GM12891 (cell line): Measurements from ENCODE around the gene SLC2A9. TPM values are rescaled to one million over a fixed set of nuclear protein-coding genes. Genes with fewer than 3 reads are reported as not detected.

ENCODE experiments used
- DNase-seq: peaks from one replicate; pipeline ENCODE4 v3.0.0; 2011; ENCODE audit warnings: low spot score; ENCODE audit not compliant: insufficient read length
- FAIRE-seq: peaks from 2 replicates; lab custom pipeline; 2011; peaks lifted over from hg19 to GRCh38; lab: Jason Lieb, UNC
- PAX5 ChIP-seq: IDR thresholded peaks from 2 replicates; pipeline ENCODE4 v1.6.1; 2011; ENCODE audit warnings: low read length, moderate library complexity, mild to moderate bottlenecking; ENCODE audit not compliant: insufficient read depth, severe bottlenecking
- POLR2A ChIP-seq: IDR thresholded peaks from 2 replicates; pipeline ENCODE4 v1.6.1; 2011; ENCODE audit warnings: low read depth, low read length, control low read depth
- POLR2AphosphoS5 ChIP-seq: IDR thresholded peaks from 2 replicates; pipeline ENCODE4 v1.6.1; 2011; ENCODE audit warnings: low read depth, low read length, control low read depth
- POU2F2 ChIP-seq: IDR thresholded peaks from 2 replicates; pipeline ENCODE4 v1.6.1; 2011; ENCODE audit warnings: low read depth, mild to moderate bottlenecking, control low read depth, low read length, moderate library complexity
- SPI1 ChIP-seq: IDR thresholded peaks from 2 replicates; pipeline ENCODE4 v1.6.1; 2011; ENCODE audit warnings: low read depth, low read length, control low read depth
- TAF1 ChIP-seq: IDR thresholded peaks from 2 replicates; pipeline ENCODE4 v1.6.1; 2011; ENCODE audit warnings: low read depth, low read length, control low read depth
- polyA plus RNA-seq: library from polyadenylated mRNA; unstranded; fragments of >200 nt; gene quantifications from one replicate; pipeline ENCODE4 v1.2.1, GENCODE V29; 2012; ENCODE audit warnings: low read depth, missing spikeins, inconsistent platforms; ENCODE audit not compliant: missing spikeins

The SLC2A9 gene
- polyA plus RNA-seq: 0.56 TPM

DNA sequence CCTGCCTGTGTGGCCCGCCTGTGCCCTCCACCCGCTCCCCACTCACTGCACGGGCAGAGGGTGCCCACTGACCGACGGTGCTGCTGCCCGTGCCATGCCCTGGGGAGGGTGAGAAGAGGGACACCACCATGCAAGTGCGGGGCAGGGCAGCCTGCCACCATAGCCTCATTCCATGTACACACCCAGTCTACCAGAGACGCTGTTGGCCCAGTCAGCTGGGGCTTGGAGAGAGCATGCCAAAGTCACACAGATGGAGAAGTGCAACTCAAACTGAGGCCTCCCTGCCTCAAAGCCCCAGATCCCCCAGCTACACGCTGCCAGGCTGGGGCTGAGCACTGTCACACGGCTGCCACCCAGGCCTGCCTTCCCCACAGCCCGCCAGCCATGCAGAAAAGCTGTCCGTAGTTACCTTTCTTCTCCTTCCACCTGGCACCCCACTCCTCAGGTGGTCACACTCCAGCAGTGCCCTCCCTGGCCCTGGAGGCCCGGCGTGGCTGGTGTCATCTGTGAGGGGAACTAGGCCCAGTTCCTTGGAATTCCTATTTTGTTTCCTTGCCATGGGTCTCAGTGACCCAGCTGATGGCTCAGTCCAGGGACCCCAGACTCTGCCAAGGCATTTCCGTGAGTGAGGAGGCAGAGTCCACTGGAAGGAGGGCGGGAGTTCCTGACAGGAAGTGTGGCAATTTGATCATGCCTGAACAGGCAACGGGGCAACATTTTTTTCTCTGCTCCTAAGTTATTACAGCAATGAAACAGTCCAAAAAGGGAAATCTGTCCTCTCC lies at the start of gene SLC2A9:
TSS of gene SLC2A9 (minus strand) at position 627 of the 782 bp plus-strand sequence. CDS start at position 559, 68 bp downstream.
- TF ChIP-seq TAF1 (no peak), POU2F2 (no peak), SPI1 (no peak), POLR2A (no peak), PAX5 (no peak), POLR2AphosphoS5 (no peak)
- DNase-seq (no peak), FAIRE-seq (no peak)

DNA sequence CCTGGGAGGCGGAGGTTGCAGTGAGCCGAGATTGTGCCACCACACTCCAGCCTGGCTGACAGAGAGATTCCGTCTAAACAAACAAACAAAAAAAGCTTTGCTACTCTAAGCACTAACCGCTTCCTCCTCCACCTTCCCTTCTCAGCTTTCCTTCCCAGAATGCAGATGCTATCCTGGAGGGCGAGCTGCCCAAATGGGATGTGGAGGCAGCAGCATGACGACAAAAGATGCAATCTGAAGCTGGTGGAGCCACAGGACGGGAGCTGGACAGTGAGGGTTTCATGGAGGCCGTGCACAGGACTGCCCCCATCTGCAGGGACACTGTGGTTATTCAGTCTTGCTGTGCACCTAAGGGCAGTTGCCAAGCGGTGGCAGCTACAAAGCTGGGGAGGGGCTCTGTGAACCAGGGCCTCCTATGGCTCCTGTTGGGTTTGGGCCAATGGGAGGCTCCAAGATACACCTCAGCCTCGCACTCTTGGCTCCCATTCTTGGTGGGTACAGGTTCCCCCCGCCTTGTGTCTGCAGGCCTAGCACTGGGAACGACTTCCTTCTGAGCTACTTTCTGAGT lies 47.9 kb upstream of the SLC2A9 start:
- TF ChIP-seq SPI1 (no peak), POLR2AphosphoS5 (no peak), POU2F2 (no peak), PAX5 (no peak), POLR2A (no peak), TAF1 (no peak)
- DNase-seq (no peak), FAIRE-seq (no peak)

DNA sequence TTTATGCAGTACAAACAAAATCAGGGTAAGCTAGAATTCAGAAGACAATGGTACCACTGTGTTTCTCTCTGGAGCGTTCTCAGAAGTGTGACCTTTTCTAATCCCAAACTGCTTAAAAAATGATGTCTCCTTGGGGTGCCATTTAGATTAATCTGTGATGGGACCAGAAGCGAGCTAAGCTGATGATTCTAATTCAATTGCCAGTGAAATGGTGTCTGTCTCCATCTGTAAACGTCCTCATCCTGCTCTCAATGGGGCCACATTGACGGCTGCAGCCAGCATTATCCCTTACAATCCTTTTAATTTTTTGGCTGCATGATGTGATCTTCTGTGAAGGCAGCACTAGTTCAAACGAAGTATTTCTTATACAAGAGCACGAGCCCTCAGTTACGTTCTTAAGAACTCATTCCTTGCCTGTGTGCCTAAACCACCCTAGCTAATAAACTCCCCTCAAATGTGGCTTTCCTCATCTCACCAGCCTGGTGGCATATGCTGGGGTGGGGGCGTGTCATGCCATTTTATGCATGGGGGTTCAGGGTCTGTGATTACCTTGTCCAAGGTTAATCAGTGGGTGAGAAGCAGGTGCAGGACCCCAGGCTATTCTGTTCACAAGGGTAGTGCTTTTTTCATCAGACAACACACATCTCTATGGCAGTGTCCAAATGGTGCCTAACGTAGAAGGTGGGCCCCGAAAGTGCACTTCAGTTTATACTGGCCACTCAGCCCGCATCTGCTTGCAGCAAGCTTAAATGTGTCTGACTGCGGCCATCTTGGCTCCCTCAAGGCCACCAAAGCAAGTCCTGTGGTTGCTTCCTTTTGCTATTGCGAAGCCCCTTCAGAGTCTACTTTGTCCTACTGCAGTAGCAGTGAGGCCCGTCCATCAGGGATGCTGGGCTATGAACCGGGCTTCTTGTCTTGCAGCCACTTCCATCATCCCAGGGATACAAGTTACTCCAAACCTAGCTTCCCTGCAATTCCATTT lies 45.7 kb upstream of the SLC2A9 start:
- DNase-seq (no peak), FAIRE-seq (no peak)
- TF ChIP-seq PAX5: no peak
- TF ChIP-seq POU2F2: no peak
- 0 out of 2 replicates have a peak, but pooled peaks have one; percentile 21 for TF ChIP-seq POLR2AphosphoS5
- no peak for TF ChIP-seq TAF1
- TF ChIP-seq SPI1: no peak

DNA sequence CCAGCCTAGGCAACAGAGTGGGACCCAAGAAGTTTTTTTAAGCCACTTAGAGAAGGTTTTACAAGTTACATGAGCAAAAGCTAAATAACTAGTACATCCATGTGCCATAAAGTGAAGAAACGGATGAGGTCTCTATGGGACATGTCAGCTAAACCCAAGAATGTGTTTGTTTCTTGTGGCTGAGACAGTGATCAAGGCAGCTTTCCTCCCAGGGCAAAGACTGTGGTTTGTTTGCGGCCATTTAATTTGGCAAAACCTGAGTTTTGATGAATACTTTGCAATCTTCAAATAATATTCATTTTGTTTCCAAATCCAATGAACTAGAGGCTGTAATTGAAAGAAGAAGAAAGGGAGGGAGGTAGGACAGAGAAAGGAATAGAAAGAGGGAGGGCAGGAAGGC lies 44.9 kb upstream of the SLC2A9 start:
- no peak for DNase-seq
- TF ChIP-seq POU2F2: no peak
- TF ChIP-seq SPI1: no peak
- no peak for TF ChIP-seq POLR2A
- no peak for TF ChIP-seq POLR2AphosphoS5
- TF ChIP-seq TAF1: no peak
- no peak for TF ChIP-seq PAX5
- FAIRE-seq: no peak

DNA sequence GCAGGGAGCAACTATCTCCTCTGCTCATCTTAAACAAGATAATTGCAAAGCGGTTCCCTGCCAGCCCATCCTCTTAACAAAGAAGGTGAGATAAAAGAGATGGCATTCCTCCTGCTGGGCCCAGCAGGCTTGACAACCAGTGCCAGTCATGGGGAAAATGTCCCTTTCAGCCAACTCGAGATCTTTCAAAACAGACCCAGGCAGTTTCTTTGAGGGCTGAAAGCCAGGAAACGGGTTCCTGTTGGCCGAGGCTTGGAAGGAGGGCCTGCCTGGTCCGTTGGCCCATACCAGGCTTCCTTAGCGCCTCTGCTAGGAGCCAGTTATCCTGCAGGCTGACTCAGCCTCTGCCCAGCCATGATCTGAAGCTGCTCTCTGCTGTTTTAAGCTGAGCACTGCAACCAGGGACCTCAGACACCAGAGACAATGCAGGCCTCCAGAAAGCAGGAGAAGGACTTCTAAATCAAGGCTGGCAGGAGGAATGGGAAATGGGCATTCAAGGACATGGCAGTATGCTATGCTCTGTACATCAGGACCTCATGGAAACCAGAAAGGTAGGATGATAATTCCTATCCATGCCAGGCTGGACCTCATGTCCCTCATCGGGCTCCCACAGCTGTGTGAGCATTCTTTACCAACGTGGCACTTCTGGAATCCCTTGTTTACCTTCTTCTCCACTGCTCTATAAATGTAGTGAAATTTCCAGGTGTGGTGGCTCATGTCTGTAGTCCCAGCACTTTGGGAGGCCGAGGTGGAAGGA lies 42.4 kb upstream of the SLC2A9 start:
- TF ChIP-seq POU2F2 (no peak), PAX5 (no peak), POLR2AphosphoS5 (no peak), POLR2A (no peak), SPI1 (no peak), TAF1 (no peak)
- no peak for FAIRE-seq
- no peak for DNase-seq

DNA sequence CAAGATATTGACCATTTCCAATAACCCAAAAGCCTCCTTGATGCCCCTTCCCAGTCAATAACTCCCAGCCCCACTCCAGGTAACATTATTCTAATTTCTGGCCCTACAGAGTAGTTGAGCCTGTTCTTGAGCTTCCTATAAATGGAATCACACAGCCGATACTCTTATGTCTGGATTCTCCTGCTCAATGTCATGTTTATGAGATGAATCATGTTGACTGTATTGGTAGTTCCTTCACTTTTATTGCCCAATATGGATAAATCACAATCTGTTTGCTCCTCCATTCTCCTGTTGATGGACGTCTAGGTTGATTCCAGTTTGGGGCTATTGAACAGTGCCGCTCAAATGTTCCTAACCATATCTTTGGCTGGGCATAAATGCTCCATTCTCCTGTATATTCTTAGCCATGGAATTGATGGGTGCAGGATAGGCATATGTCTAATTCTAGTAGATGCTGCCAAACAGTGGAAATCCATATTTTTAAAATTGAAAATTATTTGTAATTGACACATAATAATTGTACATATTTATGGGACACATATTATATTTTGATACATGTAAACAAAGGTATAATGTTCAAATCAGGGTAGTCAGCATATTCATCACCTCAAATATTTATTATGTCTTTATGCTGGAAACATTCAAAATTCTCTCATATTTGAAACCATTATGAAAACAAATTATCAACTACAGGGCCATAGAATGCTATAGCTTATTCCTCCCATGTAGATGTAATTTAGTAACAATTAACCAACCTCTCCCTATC lies 40.5 kb upstream of the SLC2A9 start:
- DNase-seq (no peak), FAIRE-seq (no peak)
- TF ChIP-seq POLR2AphosphoS5: no peak
- no peak for TF ChIP-seq TAF1
- TF ChIP-seq SPI1: no peak
- TF ChIP-seq PAX5: no peak
- TF ChIP-seq POU2F2: no peak
- no peak for TF ChIP-seq POLR2A

DNA sequence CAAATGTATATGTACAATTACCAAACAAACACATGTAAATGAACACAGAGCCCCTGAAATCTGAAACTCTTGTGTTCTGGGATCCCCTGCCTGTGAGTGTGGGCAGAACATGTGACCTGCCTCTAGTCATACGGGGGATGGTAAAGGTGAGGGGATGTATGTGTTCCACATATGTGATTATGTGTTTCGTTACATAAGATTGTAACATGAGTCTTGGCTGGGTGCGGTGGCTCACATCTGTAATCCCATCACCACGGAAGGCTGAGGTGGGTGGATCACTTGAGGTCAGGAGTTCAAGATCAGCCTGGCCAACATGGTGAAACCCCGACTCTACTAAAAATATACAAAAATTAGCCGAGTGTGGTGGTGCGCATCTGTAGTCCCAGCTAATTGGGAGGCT lies 37.1 kb upstream of the SLC2A9 start:
- FAIRE-seq (no peak), DNase-seq (no peak)
- TF ChIP-seq PAX5 (no peak), POLR2A (no peak), POLR2AphosphoS5 (no peak), TAF1 (no peak), SPI1 (no peak)
